ENCODE measurements around the gene TCF3. TPM values are rescaled to one million over a fixed set of nuclear protein-coding genes. Genes with fewer than 3 reads are reported as not detected.

Gene TCF3
- total RNA-seq, 1 donor from 2014 or later = 56.0 TPM

DNA sequence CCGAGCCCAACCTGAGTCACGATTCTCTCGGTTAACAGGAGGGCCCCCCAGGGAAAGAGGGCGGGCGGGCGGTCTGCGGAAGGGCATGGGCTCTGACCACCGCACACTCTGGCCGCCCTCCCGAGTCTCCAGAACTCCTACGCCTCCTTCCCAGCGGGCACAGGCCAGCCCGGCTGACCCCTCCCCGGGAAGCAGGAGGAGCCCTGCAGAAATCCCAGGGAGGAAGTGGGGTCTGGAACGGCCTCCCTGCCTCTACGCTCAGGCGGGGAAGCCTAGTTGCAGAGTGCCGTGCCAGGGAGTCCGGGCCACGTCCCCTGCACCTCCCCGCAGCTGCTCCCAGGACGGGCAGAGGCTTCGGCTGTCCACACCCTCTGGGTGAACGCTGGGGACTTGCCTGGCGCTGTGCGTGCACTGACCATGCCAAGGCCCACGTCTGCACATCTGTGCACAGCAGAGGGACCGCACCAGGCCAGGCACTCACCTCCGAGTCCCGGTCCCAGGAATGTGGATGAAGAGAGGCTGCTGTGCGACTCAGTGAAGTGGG, 20.8 kb downstream of the TCF3 start:
- DNase-seq (ENCODE audit: low read depth in 2 of 2) = no peak

DNA sequence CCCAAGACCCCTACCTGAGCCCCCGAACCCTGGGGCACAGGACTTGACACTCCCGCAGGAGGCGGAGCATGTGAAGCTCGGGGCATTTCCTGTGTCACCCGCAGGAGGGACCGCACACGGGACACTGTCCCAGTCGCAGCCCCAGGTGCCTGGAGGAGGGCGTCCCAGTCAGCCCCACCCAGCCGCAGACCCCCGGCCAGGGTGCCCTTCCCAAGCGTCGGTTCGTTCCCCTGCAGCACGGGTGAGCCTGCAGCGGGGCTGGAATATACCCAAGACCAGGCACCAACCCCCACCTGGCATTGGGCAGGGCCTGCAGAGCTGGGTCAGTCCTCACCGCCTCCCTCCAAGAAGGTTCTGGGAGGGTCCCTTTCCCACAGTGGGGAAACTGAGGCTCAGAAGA, 21.6 kb downstream of the TCF3 start:
- no peak for DNase-seq (ENCODE audit: low read depth in 2 of 2)

DNA sequence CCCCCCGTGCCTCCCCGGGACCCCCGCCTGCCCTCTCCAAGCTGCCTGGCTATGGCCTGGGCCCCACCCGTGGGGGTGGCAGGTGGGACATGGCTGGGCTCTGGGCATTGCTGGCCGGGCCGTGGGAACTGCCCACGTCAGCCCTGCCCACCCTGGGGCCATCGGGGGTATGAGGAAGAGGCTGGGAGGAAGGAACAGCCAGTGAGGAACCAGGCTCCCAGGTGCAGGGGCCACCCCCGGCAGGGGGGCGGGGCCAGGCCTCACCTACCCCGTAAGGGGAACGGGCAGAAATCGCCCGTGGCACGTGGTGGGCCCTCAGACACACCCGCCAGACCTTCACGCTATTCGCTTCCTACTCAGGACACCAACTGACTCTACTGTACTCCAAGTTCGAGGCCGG, 22.4 kb downstream of the TCF3 start:
- no peak for DNase-seq (ENCODE audit: low read depth in 2 of 2)

GRCh38 chr19:1629256-1629808, 23.1 kb downstream of the TCF3 start:
- no peak for DNase-seq (ENCODE audit: low read depth in 2 of 2)

GRCh38 chr19:1627194-1627593, 25.2 kb downstream of the TCF3 start:
- DNase-seq (ENCODE audit: low read depth in 2 of 2) = no peak

- DNase-seq (ENCODE audit: low read depth in 2 of 2) = no peak
Observed at GRCh38 chr19:1626417-1627010, 25.9 kb downstream of the TCF3 start.

GRCh38 chr19:1624458-1624857, 28.0 kb downstream of the TCF3 start:
- peak; percentile 21 to 80 for DNase-seq (ENCODE audit: low read depth in 2 of 2)

DNA sequence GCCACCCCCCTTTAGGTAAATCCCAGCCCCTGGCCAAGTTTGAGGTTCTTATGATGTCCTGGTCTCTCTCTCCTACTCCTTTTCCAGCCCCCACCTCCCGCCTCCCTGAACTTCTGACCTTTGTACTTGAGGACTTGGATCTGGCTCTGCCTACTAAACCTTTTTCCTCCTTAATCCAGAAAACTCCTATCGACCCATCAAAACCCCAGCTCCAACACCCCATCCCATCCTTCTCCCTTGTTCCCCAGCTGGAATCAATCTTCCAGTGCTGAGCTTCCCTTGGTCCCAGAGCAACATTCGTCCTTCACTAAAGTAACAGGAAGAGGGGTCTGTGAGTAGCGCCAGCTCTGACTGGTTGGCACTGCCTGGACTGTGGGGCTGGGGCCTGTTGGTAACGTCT, 29.9 kb downstream of the TCF3 start:
- DNase-seq (ENCODE audit: low read depth in 2 of 2) = no peak

GRCh38 chr19:1622007-1622406, 30.4 kb downstream of the TCF3 start:
- DNase-seq (ENCODE audit: low read depth in 2 of 2) = no peak

- DNase-seq (ENCODE audit: low read depth in 2 of 2) = no peak
Observed at GRCh38 chr19:1621574-1621973, 30.8 kb downstream of the TCF3 start.

- DNase-seq (ENCODE audit: low read depth in 2 of 2) = no peak
Observed at GRCh38 chr19:1621021-1621420, 31.4 kb downstream of the TCF3 start.

DNA sequence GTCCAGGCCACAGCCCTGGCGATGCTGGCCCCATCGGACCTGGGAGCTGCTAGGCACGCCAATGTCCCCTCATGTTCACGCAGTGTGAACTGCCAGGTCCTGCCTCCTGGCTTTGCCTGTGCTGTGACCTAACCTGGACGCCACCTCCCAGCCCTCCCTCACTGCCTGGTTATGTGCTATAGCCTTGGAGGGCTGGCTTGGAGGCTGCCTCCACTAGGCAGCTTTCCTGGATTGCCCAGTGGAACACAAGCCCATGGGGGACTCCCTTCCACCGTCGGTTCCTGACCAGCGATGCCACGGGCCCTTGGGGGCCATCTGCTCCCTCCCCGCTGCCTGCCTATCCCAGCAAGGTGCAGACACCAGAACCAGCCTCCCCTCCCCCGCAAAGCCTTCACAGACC, 31.9 kb downstream of the TCF3 start:
- DNase-seq (ENCODE audit: low read depth in 2 of 2) = no peak

- DNase-seq (ENCODE audit: low read depth in 2 of 2) = no peak
Observed at GRCh38 chr19:1619703-1620102, 32.7 kb downstream of the TCF3 start.

DNA sequence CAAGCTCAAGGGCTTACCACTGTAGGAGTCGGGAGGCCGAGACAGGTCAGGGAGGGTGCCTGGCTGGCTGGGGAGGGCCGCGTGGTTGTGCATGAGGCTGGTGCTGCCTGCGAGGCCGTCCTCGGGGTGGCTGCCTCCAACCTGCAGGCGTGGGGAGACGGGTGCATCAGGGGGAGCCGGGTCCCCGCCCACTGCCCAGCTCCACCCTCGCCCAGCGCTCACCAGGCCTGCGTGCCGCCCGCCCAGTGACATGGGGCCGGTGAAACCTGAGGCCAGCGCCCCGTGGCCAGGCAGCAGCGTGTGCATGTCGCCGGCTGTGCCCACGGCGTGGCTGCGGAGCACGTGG, 33.3 kb downstream of the TCF3 start:
- no peak for DNase-seq (ENCODE audit: low read depth in 2 of 2)

DNA sequence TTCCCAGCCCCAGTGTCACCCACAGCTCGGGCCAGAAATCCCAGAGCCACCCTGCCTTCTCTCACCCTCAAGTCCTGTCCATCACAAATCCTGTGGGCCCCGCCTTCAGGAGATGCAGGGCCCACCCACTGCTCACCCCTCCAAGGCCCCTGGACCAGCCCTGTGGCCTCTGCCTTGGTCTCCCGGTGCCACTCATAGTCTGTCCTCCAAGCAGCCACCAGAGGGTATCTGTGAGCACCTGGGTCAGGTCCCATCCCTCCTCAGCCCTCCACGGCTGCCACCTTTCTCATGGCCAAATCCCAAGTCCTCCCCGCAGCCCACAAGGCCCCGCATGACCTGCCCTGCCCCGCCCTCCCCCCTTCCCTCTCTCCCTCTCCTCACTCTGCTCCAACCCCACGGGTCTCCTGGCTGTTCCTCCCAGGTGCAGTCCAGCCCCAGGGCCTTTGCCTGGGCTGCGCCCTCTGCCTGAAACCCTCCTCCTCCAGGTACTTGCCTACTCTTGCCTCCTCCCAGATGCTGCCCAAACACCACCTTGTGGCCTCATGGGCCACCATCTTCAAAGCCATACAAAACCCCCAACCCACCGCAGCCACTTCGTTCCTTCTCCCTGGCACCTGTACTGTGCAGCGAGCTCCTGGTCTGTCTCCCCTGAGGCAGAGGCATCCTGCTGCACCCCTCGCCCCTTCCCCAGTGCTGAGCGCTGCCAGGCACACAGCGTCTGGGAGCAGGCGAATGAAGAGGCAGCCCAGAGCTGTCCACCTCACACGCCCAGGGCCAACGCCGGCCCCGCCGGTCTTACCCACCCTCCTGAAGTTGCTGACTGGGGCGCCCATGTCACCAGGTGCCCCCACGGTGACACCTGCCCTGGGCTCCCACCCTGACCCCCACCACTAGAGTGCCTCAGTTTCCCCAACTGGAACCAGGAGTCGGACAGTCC, 34.0 kb downstream of the TCF3 start:
- DNase-seq (ENCODE audit: low read depth in 2 of 2) = peak in 1 of 2 donors; percentile 20

DNA sequence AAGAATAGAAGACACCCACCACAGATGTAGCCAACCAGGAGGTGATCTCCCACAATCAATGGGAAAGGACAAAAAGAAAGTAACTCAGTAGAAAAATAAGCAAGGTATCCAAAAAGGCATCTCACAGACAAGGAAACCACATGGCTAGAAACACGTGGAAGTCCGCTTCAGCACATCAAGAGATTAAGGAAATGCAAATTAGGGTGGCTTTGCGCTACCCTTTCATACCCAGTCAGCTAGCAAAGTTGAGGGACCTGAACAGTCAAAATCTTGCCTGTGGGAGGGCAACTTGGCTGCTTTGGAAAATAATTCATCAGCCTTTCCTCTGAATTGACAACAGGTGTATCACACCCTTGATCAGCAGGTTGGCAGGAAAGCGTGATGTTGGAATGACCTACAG, 35.5 kb downstream of the TCF3 start:
- no peak for DNase-seq (ENCODE audit: low read depth in 2 of 2)

DNA sequence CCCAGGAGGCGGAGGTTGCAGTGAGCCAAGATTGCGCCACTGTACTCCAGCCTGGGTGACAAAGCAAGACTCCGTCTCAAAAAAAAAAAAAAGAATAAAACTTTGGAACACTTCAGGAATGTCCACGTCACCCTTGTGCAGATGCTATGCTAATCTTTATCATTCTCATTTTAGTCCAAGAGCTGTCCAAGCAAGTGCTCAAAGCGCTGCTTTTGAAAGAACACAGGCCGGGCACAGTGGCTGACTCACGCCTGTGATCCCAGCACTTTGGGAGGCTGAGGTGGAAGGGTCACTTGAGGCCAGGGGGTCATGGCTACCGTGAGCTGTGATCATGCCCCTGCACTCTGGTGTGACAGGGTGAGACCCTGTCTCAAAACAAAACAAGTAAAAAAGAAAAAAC, 36.0 kb downstream of the TCF3 start:
- no peak for DNase-seq (ENCODE audit: low read depth in 2 of 2)

GRCh38 chr19:1615156-1615765, 37.2 kb downstream of the TCF3 start:
- no peak for DNase-seq (ENCODE audit: low read depth in 2 of 2)

- DNase-seq (ENCODE audit: low read depth in 2 of 2) = no peak
Observed at GRCh38 chr19:1613808-1614570, 38.4 kb downstream of the TCF3 start.

DNA sequence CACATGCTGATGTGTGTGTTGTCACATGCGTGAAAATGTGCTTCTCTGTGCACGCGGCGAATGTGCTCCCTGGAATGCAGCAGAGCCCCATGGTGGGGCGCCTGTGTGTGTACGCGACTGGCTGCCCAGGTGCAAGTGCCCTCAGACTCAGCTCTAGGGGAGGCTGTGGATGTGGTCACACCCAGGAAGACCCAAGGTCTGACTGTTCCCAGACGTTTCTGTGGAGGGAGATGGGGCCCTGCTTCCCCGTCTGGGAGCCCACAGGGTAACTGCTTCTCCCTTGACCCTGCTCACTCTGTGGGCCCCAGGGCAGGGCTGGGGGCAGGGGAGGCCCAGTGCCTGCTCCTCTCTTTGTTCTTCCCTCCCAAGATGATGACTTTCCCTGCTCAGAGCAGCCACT, 39.3 kb downstream of the TCF3 start:
- DNase-seq (ENCODE audit: low read depth in 2 of 2) = no peak
